ENCODE results near the gene SLC39A11. TPM values are rescaled to one million over a fixed set of nuclear protein-coding genes. Genes with fewer than 3 reads are reported as not detected.

SLC39A11 gene
- total RNA-seq, 1 experiment from 2014 or later, result 18.9 TPM

GRCh38 chr17:73011016-73011486 lies 81.4 kb downstream of the SLC39A11 start:
- DNase-seq (ENCODE audit: low spot score), result no peak
- POLR2A ChIA-PET, result no interaction called here
- no peaks in the 10 kb centered on the region for H3K9me3 Mint-ChIP-seq
- H3K36me3 Mint-ChIP-seq, result no peaks in the 10 kb centered on the region
- H3K27ac Mint-ChIP-seq, result no peak overlapping the region; the same call in 1 of the 2 replicates
- H3K4me1 Mint-ChIP-seq, result peaks cover 11% of the 10 kb centered on the region
- ATAC-seq, result no peak
- TF ChIP-seq ZBTB21 (CRISPR knock-in tag; IDR thresholded peaks at IDR 0.05; ENCODE audit: borderline replicate concordance), result no peak
- TF ChIP-seq KAT7 (CRISPR knock-in tag; IDR thresholded peaks at IDR 0.05; ENCODE audit: borderline replicate concordance), result no peak
- TF ChIP-seq NR1H2 (CRISPR knock-in tag; IDR thresholded peaks at IDR 0.05), result no peak
- no peak for TF ChIP-seq NR2C2 (CRISPR knock-in tag; IDR thresholded peaks at IDR 0.05)
- TF ChIP-seq PRRX2 (CRISPR knock-in tag; IDR thresholded peaks at IDR 0.05), result no peak
- no peak for TF ChIP-seq TCF7 (CRISPR knock-in tag; IDR thresholded peaks at IDR 0.05; ENCODE audit: low read depth)
- no peak for TF ChIP-seq ZNF219 (CRISPR knock-in tag; IDR thresholded peaks at IDR 0.05; ENCODE audit: borderline replicate concordance)
- no peak for TF ChIP-seq OVOL2 (CRISPR knock-in tag; IDR thresholded peaks at IDR 0.05; ENCODE audit: borderline replicate concordance)
- no peak for TF ChIP-seq AFF4 (CRISPR knock-in tag; IDR thresholded peaks at IDR 0.05; ENCODE audit: borderline replicate concordance)
- TF ChIP-seq, protein P1, sequence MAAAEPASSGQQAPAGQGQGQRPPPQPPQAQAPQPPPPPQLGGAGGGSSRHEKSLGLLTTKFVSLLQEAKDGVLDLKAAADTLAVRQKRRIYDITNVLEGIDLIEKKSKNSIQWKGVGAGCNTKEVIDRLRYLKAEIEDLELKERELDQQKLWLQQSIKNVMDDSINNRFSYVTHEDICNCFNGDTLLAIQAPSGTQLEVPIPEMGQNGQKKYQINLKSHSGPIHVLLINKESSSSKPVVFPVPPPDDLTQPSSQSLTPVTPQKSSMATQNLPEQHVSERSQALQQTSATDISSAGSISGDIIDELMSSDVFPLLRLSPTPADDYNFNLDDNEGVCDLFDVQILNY (CRISPR knock-in tag; IDR thresholded peaks at IDR 0.05), result no peak
- no peak for TF ChIP-seq E2F4 (CRISPR knock-in tag; IDR thresholded peaks at IDR 0.05; ENCODE audit: borderline replicate concordance, low read depth)
- TF ChIP-seq USF1 (CRISPR knock-in tag; IDR thresholded peaks at IDR 0.05), result no peak
- CTCF ChIA-PET, result no interaction called here
- H3K4me3 Mint-ChIP-seq, result no peak overlapping the region
- no peaks in the 10 kb centered on the region for H3K27me3 Mint-ChIP-seq (ENCODE audit: low read depth)

GRCh38 chr17:73010414-73010813 lies 82.1 kb downstream of the SLC39A11 start:
- Mint-ChIP-seq H3K4me1 (peaks cover 11% of the 10 kb centered on the region), H3K4me3 (no peak overlapping the region), H3K27me3 (ENCODE audit: low read depth) (no peaks in the 10 kb centered on the region), H3K9me3 (no peaks in the 10 kb centered on the region), H3K36me3 (no peaks in the 10 kb centered on the region), H3K27ac (no peak overlapping the region)
- ChIA-PET CTCF (interaction anchor here (0.6 to 1.1 kb wide), 2 partner anchors 24 to 121 kb away, joined by 3 to 4 read pairs; no protein-coding TSS in a partner anchor), POLR2A (no interaction called here)
- TF ChIP-seq RORB (CRISPR knock-in tag; IDR thresholded peaks at IDR 0.05) (no peak), KAT7 (CRISPR knock-in tag; IDR thresholded peaks at IDR 0.05; ENCODE audit: borderline replicate concordance) (no peak), NFE2L1 (CRISPR knock-in tag; IDR thresholded peaks at IDR 0.05) (no peak), TCF7 (CRISPR knock-in tag; IDR thresholded peaks at IDR 0.05; ENCODE audit: low read depth) (no peak), MXD4 (CRISPR knock-in tag; IDR thresholded peaks at IDR 0.05; ENCODE audit: borderline replicate concordance) (no peak), E2F1 (CRISPR knock-in tag; IDR thresholded peaks at IDR 0.05) (no peak), FOXJ3 (CRISPR knock-in tag; IDR thresholded peaks at IDR 0.05; ENCODE audit: borderline replicate concordance) (no peak), ZNF232 (CRISPR knock-in tag; IDR thresholded peaks at IDR 0.05) (no peak), ZNF396 (CRISPR knock-in tag; IDR thresholded peaks at IDR 0.05; ENCODE audit: borderline replicate concordance) (no peak), ATF6 (CRISPR knock-in tag; IDR thresholded peaks at IDR 0.05) (no peak)
- TF ChIP-seq, protein P2, sequence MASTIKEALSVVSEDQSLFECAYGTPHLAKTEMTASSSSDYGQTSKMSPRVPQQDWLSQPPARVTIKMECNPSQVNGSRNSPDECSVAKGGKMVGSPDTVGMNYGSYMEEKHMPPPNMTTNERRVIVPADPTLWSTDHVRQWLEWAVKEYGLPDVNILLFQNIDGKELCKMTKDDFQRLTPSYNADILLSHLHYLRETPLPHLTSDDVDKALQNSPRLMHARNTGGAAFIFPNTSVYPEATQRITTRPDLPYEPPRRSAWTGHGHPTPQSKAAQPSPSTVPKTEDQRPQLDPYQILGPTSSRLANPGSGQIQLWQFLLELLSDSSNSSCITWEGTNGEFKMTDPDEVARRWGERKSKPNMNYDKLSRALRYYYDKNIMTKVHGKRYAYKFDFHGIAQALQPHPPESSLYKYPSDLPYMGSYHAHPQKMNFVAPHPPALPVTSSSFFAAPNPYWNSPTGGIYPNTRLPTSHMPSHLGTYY (CRISPR knock-in tag; IDR thresholded peaks at IDR 0.05), result no peak
- TF ChIP-seq, protein P3, sequence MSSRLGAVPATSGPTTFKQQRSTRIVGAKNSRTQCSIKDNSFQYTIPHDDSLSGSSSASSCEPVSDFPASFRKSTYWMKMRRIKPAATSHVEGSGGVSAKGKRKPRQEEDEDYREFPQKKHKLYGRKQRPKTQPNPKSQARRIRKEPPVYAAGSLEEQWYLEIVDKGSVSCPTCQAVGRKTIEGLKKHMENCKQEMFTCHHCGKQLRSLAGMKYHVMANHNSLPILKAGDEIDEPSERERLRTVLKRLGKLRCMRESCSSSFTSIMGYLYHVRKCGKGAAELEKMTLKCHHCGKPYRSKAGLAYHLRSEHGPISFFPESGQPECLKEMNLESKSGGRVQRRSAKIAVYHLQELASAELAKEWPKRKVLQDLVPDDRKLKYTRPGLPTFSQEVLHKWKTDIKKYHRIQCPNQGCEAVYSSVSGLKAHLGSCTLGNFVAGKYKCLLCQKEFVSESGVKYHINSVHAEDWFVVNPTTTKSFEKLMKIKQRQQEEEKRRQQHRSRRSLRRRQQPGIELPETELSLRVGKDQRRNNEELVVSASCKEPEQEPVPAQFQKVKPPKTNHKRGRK (CRISPR knock-in tag; IDR thresholded peaks at IDR 0.05; ENCODE audit: borderline replicate concordance), result no peak
- DNase-seq (ENCODE audit: low spot score), result no peak
- no peak for ATAC-seq
